A549 treated with CORT108297 at 1 μM for 4 hours (cell line): ENCODE results near the gene PRSS38. TPM values are rescaled to one million over a fixed set of nuclear protein-coding genes. Genes with fewer than 3 reads are reported as not detected.

Experiments used
- total RNA-seq: library from RNA; stranded (reverse); fragments of 200-300 nt; extraction: Qiagen RNA extraction; gene quantifications from 5 replicates; pipeline ENCODE4 v1.2.3, GENCODE V29; 2022

Gene PRSS38
- not detected in 5 replicates for total RNA-seq

DNA sequence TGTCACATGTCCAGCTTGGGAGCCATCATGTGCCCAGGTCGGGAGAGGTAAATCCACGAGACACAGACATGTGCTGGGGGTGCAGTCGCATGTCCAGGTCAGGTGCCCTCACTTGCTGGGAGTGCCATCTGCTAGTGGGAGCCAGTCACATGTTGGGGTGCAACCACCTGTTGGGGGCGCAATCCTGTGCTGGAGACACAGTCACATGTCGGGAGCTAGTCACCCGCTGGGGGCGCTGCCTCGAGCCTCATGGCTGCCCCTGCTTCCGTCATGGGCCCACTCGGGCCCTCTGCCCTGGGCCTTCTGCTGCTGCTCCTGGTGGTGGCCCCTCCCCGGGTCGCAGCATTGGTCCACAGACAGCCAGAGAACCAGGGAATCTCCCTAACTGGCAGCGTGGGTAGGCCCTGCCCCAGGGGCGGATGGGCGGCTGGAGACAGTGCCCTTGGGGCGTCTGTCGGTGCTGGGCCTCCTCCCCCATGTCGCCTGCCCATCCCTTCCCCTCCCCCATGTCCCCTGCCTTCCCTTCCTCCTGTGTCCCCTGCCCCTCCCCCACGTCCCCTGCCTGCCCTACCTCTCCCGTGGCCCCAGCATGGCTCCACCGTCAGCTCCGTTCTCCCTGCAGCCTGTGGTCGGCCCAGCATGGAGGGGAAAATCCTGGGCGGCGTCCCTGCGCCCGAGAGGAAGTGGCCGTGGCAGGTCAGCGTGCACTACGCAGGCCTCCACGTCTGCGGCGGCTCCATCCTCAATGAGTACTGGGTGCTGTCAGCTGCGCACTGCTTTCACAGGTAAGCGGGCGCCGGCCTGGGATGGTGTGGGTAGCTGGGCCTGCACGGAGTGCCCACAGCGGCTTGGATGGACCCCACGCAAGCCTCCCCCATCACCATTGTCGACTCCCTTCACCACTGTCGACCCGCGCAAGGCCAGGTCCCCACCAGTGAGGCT, at the start of gene PRSS38:
Gene PRSS38 (plus strand): TSS at position 208 of the 942 bp plus-strand sequence. CDS start 42 bp downstream, at position 250.

Other genes with a start within 250 kb of the PRSS38 start
- 23.6 to 33.4 TPM (median 31.3 TPM) in 5 replicates for gene JMJD4, start 80.4 kb upstream of the PRSS38 start, total RNA-seq
- 28.0 to 31.4 TPM (median 29.0 TPM) in 5 replicates for gene SNAP47, start 80.2 kb upstream of the PRSS38 start, total RNA-seq
- 6.5 to 10.7 TPM (median 8.7 TPM) in 5 replicates for gene WNT9A, start 132.3 kb downstream of the PRSS38 start, total RNA-seq
- gene WNT3A, start 191.3 kb downstream of the PRSS38 start, total RNA-seq, result 0.02 to 0.03 TPM in 2 of 5 replicates, not detected in the others